Activated T-cell treated with anti-CD3 and anti-CD28 coated beads for 1 hour (primary cell): ENCODE data around the gene GPD2.

Experiments used
- DNase-seq: peaks from one replicate; pipeline ENCODE4 v3.0.0-alpha.2; 2020; ENCODE audit warnings: low read depth

GPD2 gene

DNA sequence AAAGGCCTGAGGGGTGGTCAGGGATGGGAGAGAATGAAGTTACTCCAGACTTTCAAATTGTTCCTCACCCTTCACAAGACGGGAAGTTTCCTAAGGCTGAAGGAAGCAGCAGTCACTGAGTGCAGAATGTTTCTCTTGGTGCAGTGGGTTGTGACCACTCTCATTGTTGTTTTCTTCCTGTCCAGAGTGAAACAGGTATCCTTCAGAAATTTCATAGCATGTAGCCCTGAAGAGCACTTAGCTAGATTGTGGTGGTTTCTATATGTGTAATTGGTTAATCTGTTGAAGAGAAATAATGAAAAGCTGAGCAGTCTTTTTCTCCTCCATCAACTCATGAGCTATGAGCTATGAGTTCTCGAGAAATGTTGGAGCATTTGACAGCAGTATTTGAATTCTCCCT lies 96.8 kb downstream of the GPD2 start:
- DNase-seq = no peak

GRCh38 chr2:156536534-156536933 lies 100.4 kb downstream of the GPD2 start:
- no peak for DNase-seq

- DNase-seq = no peak
Measured at GRCh38 chr2:156537141-156537540, 101.0 kb downstream of the GPD2 start.

- DNase-seq = no peak
Measured at GRCh38 chr2:156538083-156538504, 101.9 kb downstream of the GPD2 start.

DNA sequence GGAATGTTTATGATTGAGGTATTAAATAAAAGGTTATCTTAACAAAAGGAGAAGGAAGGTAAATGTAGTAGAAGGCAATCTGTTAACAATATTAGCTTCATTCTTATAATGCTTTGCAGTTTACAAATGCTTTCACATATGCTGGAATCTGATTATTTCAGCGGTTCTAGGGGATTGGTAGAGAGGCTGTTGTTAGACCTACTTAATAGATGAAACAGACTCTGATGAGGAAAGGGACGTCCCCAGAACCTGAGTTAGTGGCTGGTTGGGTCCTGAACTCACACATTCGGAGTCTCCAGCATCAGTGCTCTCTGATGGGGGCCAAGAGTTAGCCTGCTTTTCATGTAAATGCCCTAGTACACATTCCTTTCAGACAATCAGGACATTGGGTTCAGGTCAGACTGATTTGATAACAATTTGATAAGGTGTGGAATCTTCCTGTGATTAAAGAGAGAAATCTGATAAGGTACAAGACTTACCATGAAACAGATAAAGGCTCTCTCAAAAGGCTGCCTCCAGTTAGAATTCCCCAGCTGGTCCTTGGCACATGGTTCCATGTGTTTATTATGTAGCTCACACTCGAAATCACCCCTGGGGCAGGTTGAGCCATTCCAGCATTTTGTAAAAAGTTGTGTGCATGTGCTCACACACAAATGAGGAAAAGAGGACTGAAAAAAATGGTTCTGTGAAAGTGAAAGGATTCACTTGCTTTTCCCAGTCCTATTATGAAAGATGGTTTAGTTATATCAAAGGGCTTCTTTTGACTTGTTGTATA lies 103.1 kb downstream of the GPD2 start:
- no peak for DNase-seq

DNA sequence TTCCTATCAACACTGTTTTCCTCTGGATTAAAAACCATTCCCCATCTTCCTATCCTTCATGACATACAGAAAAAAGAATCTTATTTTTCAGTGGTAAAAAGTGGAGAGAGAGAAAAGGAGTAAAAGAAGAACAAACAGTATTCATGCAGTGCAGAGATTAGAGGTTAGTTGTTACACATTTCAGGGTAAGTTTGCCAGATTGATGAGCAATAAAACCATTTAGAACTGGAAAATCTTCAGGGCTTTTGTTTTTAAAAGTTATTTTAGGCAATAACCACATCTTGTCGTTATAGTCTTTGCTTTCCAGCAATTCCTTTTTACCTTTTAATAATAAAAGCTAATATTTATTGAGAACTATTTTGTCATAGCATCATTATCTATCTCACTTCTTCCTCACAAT lies 104.5 kb downstream of the GPD2 start:
- DNase-seq = no peak

DNA sequence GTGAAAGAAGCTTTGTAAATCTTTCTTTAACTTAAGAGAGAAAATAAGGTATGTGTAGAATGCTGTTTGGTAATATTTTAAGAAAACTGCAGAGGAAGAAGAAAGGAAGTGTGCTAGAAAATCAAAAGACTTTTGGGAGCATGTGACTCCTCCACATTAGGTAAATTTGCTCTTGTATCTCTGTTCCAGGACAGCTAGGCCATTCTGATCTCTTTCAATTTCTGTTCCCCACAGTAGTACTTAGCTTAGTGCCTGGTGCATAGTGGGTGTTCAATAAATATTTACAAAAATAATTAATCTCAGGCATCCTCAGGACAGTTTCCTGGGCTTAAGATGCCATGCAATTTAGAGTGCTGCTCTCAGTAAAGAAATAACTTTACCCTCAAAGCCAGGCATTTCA lies 105.0 kb downstream of the GPD2 start:
- DNase-seq = no peak

DNA sequence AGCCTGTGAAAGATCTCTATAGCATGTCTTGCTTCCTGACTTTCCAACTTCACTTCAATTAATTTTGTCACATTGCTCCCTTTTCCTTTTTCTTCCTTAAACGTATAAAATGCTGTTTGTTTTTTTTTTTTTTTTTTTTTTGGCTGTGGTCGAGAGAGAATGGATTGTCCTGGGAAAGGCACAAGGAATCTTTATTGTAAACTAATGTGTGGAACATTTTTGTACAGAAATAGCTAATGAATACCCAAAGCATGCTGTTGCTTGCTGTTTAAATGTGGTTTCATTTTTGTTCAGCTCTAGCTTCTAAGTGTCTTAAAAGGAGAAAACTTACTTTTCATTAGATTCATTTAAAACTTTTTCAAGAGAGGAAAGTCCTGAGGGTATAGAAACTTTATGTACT lies 105.5 kb downstream of the GPD2 start:
- DNase-seq = no peak

DNA sequence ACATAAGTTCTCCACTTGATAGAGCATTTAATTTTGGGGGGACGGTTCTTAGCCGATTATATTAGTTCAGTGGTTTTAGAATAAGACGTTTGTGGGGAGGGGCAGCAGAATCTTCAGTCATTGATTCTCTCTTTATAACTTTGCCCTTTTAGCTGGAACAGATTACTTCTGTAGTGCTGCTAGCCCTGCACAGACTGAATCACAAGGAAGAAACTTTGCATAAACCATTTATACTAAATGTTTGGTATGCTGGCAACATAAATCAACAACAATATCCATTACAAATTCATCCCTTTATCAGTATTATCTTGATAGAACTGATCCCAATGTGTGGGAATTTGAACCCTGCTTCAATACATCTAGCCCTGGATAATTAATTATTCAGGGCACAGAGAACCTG lies 112.2 kb downstream of the GPD2 start:
- no peak for DNase-seq

DNA sequence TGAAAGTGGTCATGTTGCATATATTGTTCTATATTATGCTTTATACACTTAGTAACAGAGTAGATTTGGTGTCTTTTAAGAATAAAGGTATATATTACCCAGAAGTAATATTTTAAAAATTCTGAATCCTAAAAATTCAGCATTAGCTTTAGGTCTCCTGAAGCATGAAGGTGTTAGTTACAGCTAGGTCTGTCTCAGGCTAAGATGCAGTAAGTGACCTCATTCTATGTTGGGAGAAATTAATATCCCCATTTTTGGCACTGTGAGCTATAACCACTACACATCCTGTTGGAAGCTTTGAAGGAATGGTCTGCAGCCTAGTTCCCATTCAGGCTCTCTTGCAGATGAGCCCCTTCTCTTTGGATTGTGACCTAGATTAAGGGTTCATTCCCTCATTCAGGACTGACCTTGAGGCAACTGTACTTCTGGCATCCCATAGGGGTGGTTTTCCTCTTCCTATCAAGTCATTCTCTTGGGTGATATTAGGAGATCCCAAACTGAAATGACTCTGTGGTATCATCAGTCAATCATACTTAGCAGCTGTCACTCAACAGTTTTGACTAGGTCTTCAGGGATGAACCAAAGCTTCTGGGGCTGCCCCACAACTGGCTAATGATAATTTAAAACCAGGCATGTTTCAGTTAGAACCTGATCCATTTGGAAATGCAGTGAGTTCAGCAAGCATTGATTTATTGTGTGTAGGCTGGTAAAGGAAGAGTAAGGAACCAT lies 117.7 kb downstream of the GPD2 start:
- no peak for DNase-seq

DNA sequence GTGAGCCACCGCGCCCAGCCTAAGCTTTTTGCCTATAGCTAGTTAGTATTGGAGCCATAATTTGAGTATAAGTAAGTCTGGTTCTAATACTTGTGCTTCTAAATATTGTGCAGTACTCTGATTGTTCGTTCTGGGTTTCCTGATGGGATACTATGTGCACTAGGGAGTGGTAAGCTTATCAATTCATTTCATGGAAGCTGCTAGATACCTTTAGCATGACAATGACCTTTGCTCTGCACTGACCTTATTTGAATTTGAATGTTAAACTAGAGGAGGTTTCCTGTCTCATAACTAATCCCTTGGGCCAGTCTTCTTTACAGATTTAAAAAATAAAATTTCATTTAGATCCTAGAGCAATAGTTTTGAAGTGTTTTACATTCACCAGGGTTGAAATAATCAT lies 125.1 kb downstream of the GPD2 start:
- DNase-seq = no peak

- no peak for DNase-seq
Measured at GRCh38 chr2:156562124-156562523, 125.9 kb downstream of the GPD2 start.

GRCh38 chr2:156563994-156564753 lies 128.0 kb downstream of the GPD2 start:
- DNase-seq = no peak

GRCh38 chr2:156565066-156565710 lies 129.0 kb downstream of the GPD2 start:
- no peak for DNase-seq

GRCh38 chr2:156573710-156574109 lies 137.5 kb downstream of the GPD2 start:
- no peak for DNase-seq

GRCh38 chr2:156574112-156574511 lies 137.9 kb downstream of the GPD2 start:
- no peak for DNase-seq

DNA sequence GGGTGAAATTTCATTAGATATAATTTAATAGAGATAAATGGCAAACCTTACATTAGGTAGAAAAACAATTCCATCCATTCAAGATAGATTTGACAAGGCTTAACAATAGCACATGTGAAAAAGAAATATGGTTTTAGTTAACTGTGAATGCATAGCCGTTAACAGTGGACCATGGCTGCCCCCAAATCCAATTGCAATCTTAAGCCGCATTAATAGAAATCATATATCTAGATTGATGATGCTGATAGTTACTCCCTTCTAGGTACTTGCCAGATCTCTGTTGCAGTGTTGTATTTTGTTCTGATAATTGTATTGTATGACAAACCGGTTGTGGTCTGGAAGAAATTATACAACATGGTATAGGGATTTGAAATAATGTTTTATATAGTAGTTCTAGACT lies 139.8 kb downstream of the GPD2 start:
- no peak for DNase-seq

DNA sequence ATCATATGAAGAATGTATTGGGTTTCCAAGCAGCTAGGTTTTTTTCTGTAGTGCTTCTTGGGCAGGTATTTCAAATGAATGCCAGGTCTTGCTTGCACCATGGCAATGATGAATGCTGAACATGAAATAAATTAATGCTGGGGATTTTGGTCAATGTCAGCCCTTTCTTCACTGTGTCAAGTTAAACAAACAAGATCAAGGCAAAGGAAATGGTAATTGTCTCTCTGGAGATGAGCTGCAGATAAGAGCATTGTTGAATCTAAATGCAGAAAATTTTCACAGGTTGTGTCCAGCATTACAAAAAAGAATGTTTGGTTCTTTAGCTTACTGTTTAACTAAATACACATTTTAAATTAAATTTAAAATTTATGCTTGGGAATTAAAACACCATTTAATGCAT lies 144.3 kb downstream of the GPD2 start:
- DNase-seq = no peak

- no peak for DNase-seq
Measured at GRCh38 chr2:156581280-156581679, 145.1 kb downstream of the GPD2 start.

DNA sequence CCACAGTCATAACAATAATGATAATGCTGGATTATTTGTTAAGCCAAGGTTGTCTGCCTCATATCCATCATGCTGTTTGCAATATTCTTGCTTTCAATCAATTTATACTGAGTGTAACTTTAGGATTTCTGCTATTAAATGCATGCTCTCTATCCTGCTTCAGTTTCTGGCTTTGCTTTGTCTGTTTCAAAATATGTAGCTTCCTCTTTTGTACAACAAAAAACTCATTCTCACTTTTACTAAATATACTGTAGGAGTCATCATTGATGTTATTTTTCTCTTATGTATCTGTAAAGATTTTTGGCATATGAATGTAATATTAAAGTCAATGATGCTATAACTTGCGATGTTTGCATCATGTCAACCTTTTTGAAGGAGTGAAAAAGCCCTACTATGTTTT lies 149.3 kb downstream of the GPD2 start:
- DNase-seq = no peak

DNA sequence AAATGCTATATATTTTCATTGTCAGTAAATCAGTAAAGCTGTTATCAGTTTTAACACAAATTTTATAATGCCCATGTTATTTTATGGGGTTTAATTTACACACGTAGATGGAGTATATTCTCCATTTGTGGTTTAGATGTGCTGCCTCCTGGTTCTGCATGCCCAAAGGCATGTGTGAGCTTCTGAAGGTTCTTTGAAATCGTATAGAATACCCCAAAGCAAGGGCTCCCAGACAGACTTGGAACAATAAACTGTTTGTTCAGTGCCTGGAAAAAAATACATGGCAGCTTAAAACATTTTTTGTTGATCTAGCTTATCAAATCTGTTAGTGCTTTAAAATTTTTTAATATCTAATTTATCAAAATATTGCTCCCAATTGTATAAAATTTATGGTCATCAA lies 150.4 kb downstream of the GPD2 start:
- DNase-seq = no peak

- no peak for DNase-seq
Measured at GRCh38 chr2:156589381-156590079, 153.4 kb downstream of the GPD2 start.
